Measurements from ENCODE around the gene UBR1. TPM values are rescaled to one million over a fixed set of nuclear protein-coding genes. Genes with fewer than 3 reads are reported as not detected.

The UBR1 gene
- polyA plus RNA-seq, 1 donor (not counting 4 experiments of a cell fraction or from before 2014, with no cell fraction given) = 17.4 TPM

GRCh38 chr15:43099105-43099845, 6.6 kb downstream of the UBR1 start:
- dilution Hi-C loops (cut with MboI; ENCODE audit: extremely low pct_ligation_motif_present, low sequenced_read_pairs) = no loop called here
- DNase-seq (ENCODE audit: low read depth, low spot score) = no peak
- no peak for FAIRE-seq
- peaks cover 3 to 14% of the 10 kb centered on the region in 2 experiments for H3K36me3 ChIP-seq (ENCODE audit: control insufficient read depth in 2 of 2, extremely low read depth in 1 of 2, insufficient read depth in 2 of 2, low read length in 2 of 2)
- H3K9ac ChIP-seq (ENCODE audit: control insufficient read depth, extremely low read depth, insufficient read depth, low read length) = no peak overlapping the region
- no peak overlapping the region for H3K4me3 ChIP-seq (ENCODE audit: control insufficient read depth in 2 of 3, extremely low read depth in 1 of 3, insufficient read depth in 2 of 3, low read depth in 1 of 3, low read length in 3 of 3)
- no peak overlapping the region for H2AFZ ChIP-seq (ENCODE audit: control insufficient read depth, low read length)
- H3K4me1 ChIP-seq (ENCODE audit: control insufficient read depth, extremely low read depth, insufficient read depth, low read length) = peaks cover 32% of the 10 kb centered on the region
- no peak for TF ChIP-seq EZH2 (IDR thresholded peaks at IDR 0.05; ENCODE audit: low read length)
- no peak for TF ChIP-seq CTCF (optimal IDR thresholded peaks at IDR 0.05 in 1 of 3, IDR thresholded peaks at IDR 0.05 in 1 of 3, conservative IDR thresholded peaks at IDR 0.05 in 1 of 3; ENCODE audit: extremely low read depth in 1 of 3, insufficient read depth in 2 of 3, low read length in 3 of 3)
- no peaks in the 10 kb centered on the region for H3K27me3 ChIP-seq (ENCODE audit: control insufficient read depth, extremely low read depth, insufficient read depth, low read length)
- no peaks in the 10 kb centered on the region for H3K9me3 ChIP-seq (ENCODE audit: control insufficient read depth, low read depth, low read length)
- H3K4me2 ChIP-seq (ENCODE audit: control insufficient read depth, extremely low read depth, insufficient read depth, low read depth, low read length) = no peak overlapping the region
- H3K79me2 ChIP-seq (ENCODE audit: control insufficient read depth, insufficient read depth, low read length) = peaks cover 81% of the 10 kb centered on the region
- H3K9me1 ChIP-seq (ENCODE audit: control insufficient read depth, extremely low read depth, insufficient read depth, low read length) = no peaks in the 10 kb centered on the region
- no peaks in the 10 kb centered on the region for H4K20me1 ChIP-seq (ENCODE audit: control insufficient read depth, extremely low read depth, insufficient read depth, low read length)
- H3K27ac ChIP-seq (ENCODE audit: control insufficient read depth, insufficient read depth, low read length) = no peak overlapping the region

- H3K4me2 ChIP-seq (ENCODE audit: control insufficient read depth, extremely low read depth, insufficient read depth, low read depth, low read length) = no peak overlapping the region
These were observed 9.4 kb downstream of the UBR1 start for GRCh38 chr15:43096411-43096810.

More at GRCh38 chr15:43096411-43096810, 9.4 kb downstream of the UBR1 start:
- no peak overlapping the region for H3K27ac ChIP-seq (ENCODE audit: control insufficient read depth, insufficient read depth, low read length)
- peaks cover 3 to 13% of the 10 kb centered on the region in 2 experiments for H3K36me3 ChIP-seq (ENCODE audit: control insufficient read depth in 2 of 2, extremely low read depth in 1 of 2, insufficient read depth in 2 of 2, low read length in 2 of 2)
- H3K79me2 ChIP-seq (ENCODE audit: control insufficient read depth, insufficient read depth, low read length) = peaks cover 75% of the 10 kb centered on the region
- no peaks in the 10 kb centered on the region for H4K20me1 ChIP-seq (ENCODE audit: control insufficient read depth, extremely low read depth, insufficient read depth, low read length)
- H3K27me3 ChIP-seq (ENCODE audit: control insufficient read depth, extremely low read depth, insufficient read depth, low read length) = no peaks in the 10 kb centered on the region
- no peak overlapping the region for H2AFZ ChIP-seq (ENCODE audit: control insufficient read depth, low read length)
- H3K9me1 ChIP-seq (ENCODE audit: control insufficient read depth, extremely low read depth, insufficient read depth, low read length) = no peaks in the 10 kb centered on the region
- peaks cover 19% of the 10 kb centered on the region for H3K4me1 ChIP-seq (ENCODE audit: control insufficient read depth, extremely low read depth, insufficient read depth, low read length)
- TF ChIP-seq EZH2 (IDR thresholded peaks at IDR 0.05; ENCODE audit: low read length) (no peak), CTCF (optimal IDR thresholded peaks at IDR 0.05 in 1 of 3, IDR thresholded peaks at IDR 0.05 in 1 of 3, conservative IDR thresholded peaks at IDR 0.05 in 1 of 3; ENCODE audit: extremely low read depth in 1 of 3, insufficient read depth in 2 of 3, low read length in 3 of 3) (no peak)
- dilution Hi-C loops (cut with MboI; ENCODE audit: extremely low pct_ligation_motif_present, low sequenced_read_pairs) = no loop called here
- DNase-seq (ENCODE audit: low read depth, low spot score) = no peak
- H3K9ac ChIP-seq (ENCODE audit: control insufficient read depth, extremely low read depth, insufficient read depth, low read length) = no peak overlapping the region
- FAIRE-seq = no peak
- no peak overlapping the region for H3K4me3 ChIP-seq (ENCODE audit: control insufficient read depth in 2 of 3, extremely low read depth in 1 of 3, insufficient read depth in 2 of 3, low read depth in 1 of 3, low read length in 3 of 3)
- no peaks in the 10 kb centered on the region for H3K9me3 ChIP-seq (ENCODE audit: control insufficient read depth, low read depth, low read length)

All from keratinocyte (primary cell).